ENCODE results near the gene POSTN.
"Not testable (repeated sequence)": the region's sequence is repeated elsewhere in the genome, so short reads cannot be mapped to it uniquely, and the experiment has no call there.

The POSTN gene

DNA sequence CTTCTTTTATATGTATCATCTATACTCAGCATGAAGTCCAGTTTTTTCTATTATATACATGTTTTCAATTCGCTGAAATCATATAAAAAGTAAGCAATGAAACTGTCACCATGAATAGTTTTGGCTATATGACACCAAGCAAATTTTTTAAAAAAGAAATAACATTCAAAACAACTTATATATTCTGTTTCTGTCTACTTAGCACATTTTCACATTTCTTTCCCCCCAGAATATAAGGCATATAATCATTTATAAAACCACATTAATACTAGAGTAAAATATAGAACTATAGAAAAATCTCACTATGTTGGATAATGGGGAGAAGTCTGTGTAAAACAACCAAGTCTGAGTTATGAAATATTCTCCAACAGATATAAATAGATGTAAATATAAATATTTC lies 33.1 kb downstream of the POSTN start:
- no peaks in the 10 kb centered on the region for H3K27me3 ChIP-seq (ENCODE audit: low read length)
- TF ChIP-seq, protein P1, sequence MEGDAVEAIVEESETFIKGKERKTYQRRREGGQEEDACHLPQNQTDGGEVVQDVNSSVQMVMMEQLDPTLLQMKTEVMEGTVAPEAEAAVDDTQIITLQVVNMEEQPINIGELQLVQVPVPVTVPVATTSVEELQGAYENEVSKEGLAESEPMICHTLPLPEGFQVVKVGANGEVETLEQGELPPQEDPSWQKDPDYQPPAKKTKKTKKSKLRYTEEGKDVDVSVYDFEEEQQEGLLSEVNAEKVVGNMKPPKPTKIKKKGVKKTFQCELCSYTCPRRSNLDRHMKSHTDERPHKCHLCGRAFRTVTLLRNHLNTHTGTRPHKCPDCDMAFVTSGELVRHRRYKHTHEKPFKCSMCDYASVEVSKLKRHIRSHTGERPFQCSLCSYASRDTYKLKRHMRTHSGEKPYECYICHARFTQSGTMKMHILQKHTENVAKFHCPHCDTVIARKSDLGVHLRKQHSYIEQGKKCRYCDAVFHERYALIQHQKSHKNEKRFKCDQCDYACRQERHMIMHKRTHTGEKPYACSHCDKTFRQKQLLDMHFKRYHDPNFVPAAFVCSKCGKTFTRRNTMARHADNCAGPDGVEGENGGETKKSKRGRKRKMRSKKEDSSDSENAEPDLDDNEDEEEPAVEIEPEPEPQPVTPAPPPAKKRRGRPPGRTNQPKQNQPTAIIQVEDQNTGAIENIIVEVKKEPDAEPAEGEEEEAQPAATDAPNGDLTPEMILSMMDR (IDR thresholded peaks at IDR 0.05; ENCODE audit: insufficient read depth, low read length, poor library complexity, severe bottlenecking), result no peak
- no peak for TF ChIP-seq EZH2phosphoT487 (conservative IDR thresholded peaks at IDR 0.05; ENCODE audit: low read length)
- no peaks in the 10 kb centered on the region for H3F3A ChIP-seq (ENCODE audit: insufficient read depth)

DNA sequence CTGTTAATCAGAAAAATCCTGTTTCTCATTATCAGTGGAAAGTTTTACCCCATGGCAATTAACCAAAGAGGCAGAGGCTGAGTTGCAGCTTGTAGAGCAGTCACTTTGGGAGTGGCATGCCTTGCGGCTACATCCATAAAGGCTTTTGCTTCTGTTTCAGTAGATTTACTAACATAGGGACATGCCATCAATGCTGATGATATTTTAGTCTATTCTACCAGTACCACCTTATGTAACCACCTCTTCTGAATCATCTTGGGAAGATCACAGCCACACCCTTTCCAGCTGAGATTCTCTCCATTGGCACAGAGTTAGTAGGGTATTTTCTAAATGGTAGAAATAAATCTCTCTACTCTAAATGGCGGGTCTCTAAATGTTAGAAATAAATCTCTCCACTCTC lies 37.5 kb downstream of the POSTN start:
- Histone ChIP-seq H3K4me3 (ENCODE audit: insufficient read depth, low read length, poor library complexity, severe bottlenecking) (no peak overlapping the region), H3K36me3 (ENCODE audit: low read length) (no peaks in the 10 kb centered on the region), H3F3A (ENCODE audit: insufficient read depth) (no peaks in the 10 kb centered on the region), H3K27ac (ENCODE audit: low read depth, low read length) (no peak overlapping the region), H3K4me2 (ENCODE audit: low read depth, low read length, poor library complexity, severe bottlenecking) (no peak overlapping the region), H4K20me1 (ENCODE audit: low read depth, low read length) (no peaks in the 10 kb centered on the region), H2AFZ (ENCODE audit: low read depth, low read length, severe bottlenecking) (no peak overlapping the region), H3K9me3 (ENCODE audit: insufficient read depth, low read length) (no peaks in the 10 kb centered on the region), H3K9me2 (replicated peaks; ENCODE audit: insufficient read depth, low read length) (no peaks in the 10 kb centered on the region), H3K9ac (ENCODE audit: low read length) (no peak overlapping the region), H3K27me3 (ENCODE audit: low read length) (no peaks in the 10 kb centered on the region), H3K79me2 (ENCODE audit: insufficient read depth, low read length) (no peaks in the 10 kb centered on the region)
- TF ChIP-seq EZH2phosphoT487 (conservative IDR thresholded peaks at IDR 0.05; ENCODE audit: low read length), result no peak
- TF ChIP-seq, protein P1 (IDR thresholded peaks at IDR 0.05; ENCODE audit: insufficient read depth, low read length, poor library complexity, severe bottlenecking), result no peak

More for the DNA sequence above, 33.1 kb downstream of the POSTN start:
- H3K4me3 ChIP-seq (ENCODE audit: insufficient read depth, low read length, poor library complexity, severe bottlenecking), result no peak overlapping the region
- no peaks in the 10 kb centered on the region for H4K20me1 ChIP-seq (ENCODE audit: low read depth, low read length)
- H3K9me2 ChIP-seq (replicated peaks; ENCODE audit: insufficient read depth, low read length), result no peaks in the 10 kb centered on the region
- H3K79me2 ChIP-seq (ENCODE audit: insufficient read depth, low read length), result no peaks in the 10 kb centered on the region
- no peak overlapping the region for H3K27ac ChIP-seq (ENCODE audit: low read depth, low read length)
- no peak overlapping the region for H3K4me2 ChIP-seq (ENCODE audit: low read depth, low read length, poor library complexity, severe bottlenecking)
- H3K9ac ChIP-seq (ENCODE audit: low read length), result no peak overlapping the region
- no peaks in the 10 kb centered on the region for H3K36me3 ChIP-seq (ENCODE audit: low read length)
- H3K9me3 ChIP-seq (ENCODE audit: insufficient read depth, low read length), result no peaks in the 10 kb centered on the region
- no peak overlapping the region for H2AFZ ChIP-seq (ENCODE audit: low read depth, low read length, severe bottlenecking)

DNA sequence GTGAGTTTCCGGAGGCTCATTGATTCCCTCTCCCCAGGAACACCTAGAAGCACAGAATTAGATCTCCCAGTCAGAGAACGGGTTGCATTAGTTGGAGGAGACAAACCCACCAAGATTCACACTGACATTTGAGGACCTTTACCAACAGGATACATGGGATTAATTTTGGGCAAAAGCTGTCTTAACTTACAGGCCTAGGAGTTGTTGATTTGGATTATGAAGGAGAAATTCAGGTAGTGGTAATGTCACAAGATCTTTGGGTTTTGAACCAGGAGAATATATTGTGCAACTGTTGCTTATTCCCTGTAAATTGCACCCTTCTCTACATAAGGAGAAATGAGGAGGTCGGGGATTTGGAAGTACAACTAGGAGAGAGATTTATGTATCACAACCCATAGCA lies 38.0 kb downstream of the POSTN start:
- no peaks in the 10 kb centered on the region for H3K79me2 ChIP-seq (ENCODE audit: insufficient read depth, low read length)
- no peaks in the 10 kb centered on the region for H3K9me3 ChIP-seq (ENCODE audit: insufficient read depth, low read length)
- H3K4me3 ChIP-seq (ENCODE audit: insufficient read depth, low read length, poor library complexity, severe bottlenecking), result no peak overlapping the region
- H3K27me3 ChIP-seq (ENCODE audit: low read length), result no peaks in the 10 kb centered on the region
- TF ChIP-seq, protein P1 (IDR thresholded peaks at IDR 0.05; ENCODE audit: insufficient read depth, low read length, poor library complexity, severe bottlenecking), result no peak
- TF ChIP-seq EZH2phosphoT487 (conservative IDR thresholded peaks at IDR 0.05; ENCODE audit: low read length), result no peak
- H3K9ac ChIP-seq (ENCODE audit: low read length), result no peak overlapping the region
- no peaks in the 10 kb centered on the region for H3K9me2 ChIP-seq (replicated peaks; ENCODE audit: insufficient read depth, low read length)
- H3K27ac ChIP-seq (ENCODE audit: low read depth, low read length), result no peak overlapping the region
- no peak overlapping the region for H2AFZ ChIP-seq (ENCODE audit: low read depth, low read length, severe bottlenecking)
- H3K36me3 ChIP-seq (ENCODE audit: low read length), result no peaks in the 10 kb centered on the region
- H3F3A ChIP-seq (ENCODE audit: insufficient read depth), result no peaks in the 10 kb centered on the region
- no peaks in the 10 kb centered on the region for H4K20me1 ChIP-seq (ENCODE audit: low read depth, low read length)
- H3K4me2 ChIP-seq (ENCODE audit: low read depth, low read length, poor library complexity, severe bottlenecking), result no peak overlapping the region

DNA sequence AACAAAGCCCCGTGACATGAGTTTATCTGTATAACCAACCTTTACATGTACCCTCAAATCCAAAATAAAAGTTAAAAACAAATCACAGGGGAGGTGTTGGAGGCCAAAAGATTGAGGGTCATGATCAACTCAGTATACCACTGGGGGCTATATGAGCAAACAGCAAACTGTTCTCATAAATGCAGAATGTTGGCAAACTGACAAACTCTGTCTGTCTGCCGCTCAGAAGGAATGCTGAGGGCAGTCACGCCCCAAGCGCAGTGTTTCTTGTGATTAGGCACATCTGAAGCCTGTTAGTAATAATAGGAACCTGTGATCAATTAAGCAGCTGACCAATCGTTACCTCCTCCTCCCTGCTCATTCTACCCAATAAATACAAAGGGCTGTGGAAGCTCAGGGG lies 39.8 kb downstream of the POSTN start:
- not testable (repeated sequence) for H3K4me2 ChIP-seq (ENCODE audit: low read depth, low read length, poor library complexity, severe bottlenecking); H2AFZ ChIP-seq (ENCODE audit: low read depth, low read length, severe bottlenecking); H3K4me3 ChIP-seq (ENCODE audit: insufficient read depth, low read length, poor library complexity, severe bottlenecking); H3K9me2 ChIP-seq (replicated peaks; ENCODE audit: insufficient read depth, low read length); H3K9me3 ChIP-seq (ENCODE audit: insufficient read depth, low read length); H4K20me1 ChIP-seq (ENCODE audit: low read depth, low read length); H3K27me3 ChIP-seq (ENCODE audit: low read length); H3K79me2 ChIP-seq (ENCODE audit: insufficient read depth, low read length); H3F3A ChIP-seq (ENCODE audit: insufficient read depth); H3K9ac ChIP-seq (ENCODE audit: low read length); H3K36me3 ChIP-seq (ENCODE audit: low read length); H3K27ac ChIP-seq (ENCODE audit: low read depth, low read length)
